GM23248 (cell line): ENCODE results near the gene OR8B3. TPM values are rescaled to one million over a fixed set of nuclear protein-coding genes. Genes with fewer than 3 reads are reported as not detected.

ENCODE experiments used
- DNase-seq: peaks from one replicate; pipeline ENCODE4 v3.0.0-alpha.2; 2015
- H2AFZ ChIP-seq: fragments of 200-600 bp; sonication (generic); 2 replicates; pipeline ENCODE4 v1.6.1; 2016; ENCODE audit warnings: antibody characterized with exemption
- H3F3A ChIP-seq: fragments of 200-600 bp; sonication (generic); 2 replicates; pipeline ENCODE4 v1.6.1; 2016; ENCODE audit warnings: mild to moderate bottlenecking, antibody characterized with exemption, mixed run types; ENCODE audit not compliant: insufficient read depth
- H3K27ac ChIP-seq: fragments of 200-600 bp; sonication (generic); 2 replicates; pipeline ENCODE4 v1.5.1; 2016; ENCODE audit warnings: mild to moderate bottlenecking
- H3K27me3 ChIP-seq: fragments of 200-600 bp; sonication (generic); replicated peaks from 2 replicates; pipeline ENCODE4 v1.6.1; 2016; ENCODE audit warnings: mild to moderate bottlenecking; ENCODE audit not compliant: insufficient read depth
- H3K36me3 ChIP-seq: fragments of 200-600 bp; sonication (generic); 2 replicates; pipeline ENCODE4 v1.6.1; 2016; ENCODE audit warnings: low read depth, mild to moderate bottlenecking
- H3K4me1 ChIP-seq: fragments of 200-600 bp; sonication (generic); 2 replicates; pipeline ENCODE4 v1.6.1; 2016; ENCODE audit warnings: mild to moderate bottlenecking; ENCODE audit not compliant: insufficient read depth
- H3K4me2 ChIP-seq: fragments of 200-600 bp; sonication (generic); one replicate; pipeline ENCODE4 v1.6.1; 2016; ENCODE audit warnings: mild to moderate bottlenecking; ENCODE audit not compliant: unreplicated experiment
- H3K4me3 ChIP-seq: fragments of 200-600 bp; sonication (generic); 2 replicates; pipeline ENCODE4 v1.5.1; 2016; ENCODE audit warnings: mild to moderate bottlenecking
- H3K79me2 ChIP-seq: fragments of 200-600 bp; sonication (generic); 2 replicates; pipeline ENCODE4 v1.6.1; 2016; ENCODE audit warnings: mild to moderate bottlenecking; ENCODE audit not compliant: insufficient read depth
- H3K9ac ChIP-seq: fragments of 200-600 bp; sonication (generic); 2 replicates; pipeline ENCODE4 v1.6.1; 2016; ENCODE audit warnings: mild to moderate bottlenecking
- H3K9me2 ChIP-seq: fragments of 200-600 bp; sonication (generic); 2 replicates; pipeline ENCODE4 v1.6.1; 2016; ENCODE audit warnings: mixed run types, mild to moderate bottlenecking, moderate library complexity; ENCODE audit not compliant: insufficient read depth
- H3K9me3 ChIP-seq: fragments of 200-600 bp; sonication (generic); one replicate; pipeline ENCODE4 v1.6.1; 2017; ENCODE audit warnings: low read depth
- H4K20me1 ChIP-seq: fragments of 200-600 bp; sonication (generic); 2 replicates; pipeline ENCODE4 v1.6.0; 2016; ENCODE audit not compliant: insufficient read depth
- EZH2 ChIP-seq: fragments of 200-600 bp; sonication (generic); IDR thresholded peaks from 2 replicates; pipeline ENCODE4 v1.6.1; 2018; ENCODE audit warnings: antibody characterized with exemption, mild to moderate bottlenecking; ENCODE audit not compliant: insufficient read depth, poor library complexity, severe bottlenecking
- EZH2phosphoT487 ChIP-seq: fragments of 200-600 bp; sonication (generic); IDR thresholded peaks from 2 replicates; pipeline ENCODE4 v1.6.1; 2018; ENCODE audit warnings: antibody characterized with exemption, moderate library complexity, mild to moderate bottlenecking, low read depth; ENCODE audit not compliant: insufficient read depth
- WGBS, 2 experiments: methylation state at CpG; one replicate each; pipeline ENCODE4 v1.1.6; 2015 to 2017; ENCODE audit warnings: low lambda C conversion rate in 2 of 2, low coverage in 1 of 2; ENCODE audit errors: missing lambda C conversion rate in 2 of 2; 5-methylcytosine and 5-hydroxymethylcytosine counted together
- in situ Hi-C: fragments of 300-500 bp; cut with MboI; formaldehyde crosslinking; loops from 2 replicates; pipeline ENCODE4 v1.15.0; 2020
- polyA plus RNA-seq: library from polyadenylated mRNA; unstranded; fragments of >200 nt; fragmentation: Nextera tagmentation; extraction: Ambion mirVana; gene quantifications from 2 replicates; pipeline ENCODE4 v1.2.1, GENCODE V29; 2016
- total RNA-seq: library from RNA; depleted of rRNA; stranded (reverse); fragments of >200 nt; shearing (Covaris generic); gene quantifications from 2 replicates; pipeline ENCODE4 v1.2.3, GENCODE V29; 2014

The OR8B3 gene
- total and polyA plus RNA-seq, 2 experiments from 2014 or later = not detected

DNA sequence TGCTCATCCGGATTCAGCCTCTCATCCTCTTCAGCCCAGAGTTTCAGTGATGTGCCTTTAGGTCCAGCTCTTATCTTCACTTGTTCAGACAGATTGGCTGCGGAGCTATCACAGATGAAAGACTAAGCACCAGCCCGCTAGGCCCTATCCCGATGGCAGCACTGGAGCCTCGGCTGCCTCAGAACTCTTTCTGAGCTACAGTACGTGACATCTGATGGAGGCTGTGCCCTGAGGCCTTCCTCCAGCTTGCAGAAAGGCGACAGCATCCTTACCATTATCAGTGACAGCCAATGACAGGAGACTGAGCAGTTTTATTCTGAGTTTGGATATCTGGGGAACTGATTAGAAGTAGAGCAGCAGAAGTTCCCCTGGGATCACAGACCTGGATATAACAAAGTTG is 42.7 kb upstream of the OR8B3 start:
- TF ChIP-seq EZH2phosphoT487 = no peak
- TF ChIP-seq EZH2 = no peak
- WGBS, 2 experiments = 48 to 50% methylated on average over 7 of the region's 7 CpGs

GRCh38 chr11:124441081-124441480 is 42.3 kb upstream of the OR8B3 start:
- H2AFZ ChIP-seq = no peak overlapping the region
- no peaks in the 10 kb centered on the region for H3F3A ChIP-seq
- no peaks in the 10 kb centered on the region for H3K9me2 ChIP-seq
- H3K4me1 ChIP-seq = no peaks in the 10 kb centered on the region
- H3K4me3 ChIP-seq = no peak overlapping the region
- DNase-seq = no peak
- H3K4me2 ChIP-seq = no peak overlapping the region
- no peaks in the 10 kb centered on the region for H4K20me1 ChIP-seq
- H3K27ac ChIP-seq = no peak overlapping the region
- no peaks in the 10 kb centered on the region; the same call in 1 of the 2 replicates for H3K27me3 ChIP-seq
- no peaks in the 10 kb centered on the region for H3K36me3 ChIP-seq
- H3K9me3 ChIP-seq = no peaks in the 10 kb centered on the region
- 30 to 33% methylated on average over 5 of the region's 5 CpGs for WGBS, 2 experiments
- in situ Hi-C loops = no loop called here
- no peak overlapping the region for H3K9ac ChIP-seq
- no peak for TF ChIP-seq EZH2
- TF ChIP-seq EZH2phosphoT487 = no peak
- no peaks in the 10 kb centered on the region for H3K79me2 ChIP-seq

More for the DNA sequence above, 42.7 kb upstream of the OR8B3 start:
- H3K27ac ChIP-seq = no peak overlapping the region
- no peak for DNase-seq
- H3K27me3 ChIP-seq = no peaks in the 10 kb centered on the region; the same call in 1 of the 2 replicates
- no peaks in the 10 kb centered on the region for H3F3A ChIP-seq
- no peak overlapping the region for H2AFZ ChIP-seq
- no peak overlapping the region for H3K4me2 ChIP-seq
- H3K36me3 ChIP-seq = no peaks in the 10 kb centered on the region
- H3K79me2 ChIP-seq = no peaks in the 10 kb centered on the region
- H3K4me3 ChIP-seq = no peak overlapping the region
- no peaks in the 10 kb centered on the region for H3K9me3 ChIP-seq
- H3K9me2 ChIP-seq = no peaks in the 10 kb centered on the region
- H3K9ac ChIP-seq = no peak overlapping the region
- no peaks in the 10 kb centered on the region for H4K20me1 ChIP-seq
- in situ Hi-C loops = no loop called here
- H3K4me1 ChIP-seq = no peaks in the 10 kb centered on the region

DNA sequence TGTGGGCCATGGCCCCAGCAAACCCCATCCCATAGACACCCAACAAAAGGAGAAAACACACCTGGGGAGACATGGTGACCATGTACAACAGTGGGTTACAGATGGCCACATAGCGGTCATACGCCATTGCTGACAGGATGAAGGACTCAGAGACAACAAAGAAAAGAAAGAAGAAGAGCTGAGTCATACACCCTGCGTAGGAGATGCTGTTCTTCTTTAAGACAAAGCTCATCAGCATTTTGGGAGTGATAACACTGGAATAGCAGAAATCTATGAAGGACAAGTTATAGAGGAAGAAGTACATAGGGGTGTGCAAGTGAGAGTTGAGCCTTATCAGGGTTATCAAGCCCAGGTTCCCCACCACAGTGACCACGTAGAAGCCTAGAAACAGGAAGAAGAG is 41.8 kb upstream of the OR8B3 start:
- H3K4me1 ChIP-seq = no peaks in the 10 kb centered on the region

GRCh38 chr11:124434699-124435098 is 35.9 kb upstream of the OR8B3 start:
- in situ Hi-C loops = no loop called here
- TF ChIP-seq EZH2phosphoT487 = no peak
- TF ChIP-seq EZH2 = no peak

More for the DNA sequence above, 41.8 kb upstream of the OR8B3 start:
- Histone ChIP-seq H2AFZ (no peak overlapping the region), H3K27me3 (no peaks in the 10 kb centered on the region; the same call in 1 of the 2 replicates), H4K20me1 (no peaks in the 10 kb centered on the region), H3K9me2 (no peaks in the 10 kb centered on the region), H3K79me2 (no peaks in the 10 kb centered on the region), H3F3A (no peaks in the 10 kb centered on the region), H3K9me3 (no peaks in the 10 kb centered on the region), H3K9ac (no peak overlapping the region), H3K4me2 (no peak overlapping the region), H3K4me3 (no peak overlapping the region), H3K36me3 (no peaks in the 10 kb centered on the region), H3K27ac (no peak overlapping the region)
- DNase-seq = no peak
- no peak for TF ChIP-seq EZH2
- TF ChIP-seq EZH2phosphoT487 = no peak
- WGBS, 2 experiments = 42 to 45% methylated on average over 4 of the region's 4 CpGs
- in situ Hi-C loops = no loop called here

GRCh38 chr11:124429599-124429998 is 30.8 kb upstream of the OR8B3 start:
- in situ Hi-C loops = no loop called here
- no peaks in the 10 kb centered on the region for H3K4me1 ChIP-seq
- TF ChIP-seq EZH2phosphoT487 (no peak), EZH2 (no peak)
- H3K79me2 ChIP-seq = no peaks in the 10 kb centered on the region
- H3F3A ChIP-seq = no peaks in the 10 kb centered on the region
- H3K27me3 ChIP-seq = no peaks in the 10 kb centered on the region
- DNase-seq = no peak
- H3K9me3 ChIP-seq = no peaks in the 10 kb centered on the region
- H3K9me2 ChIP-seq = no peaks in the 10 kb centered on the region
- no peak overlapping the region for H3K4me2 ChIP-seq
- H2AFZ ChIP-seq = no peak overlapping the region
- H3K9ac ChIP-seq = no peak overlapping the region
- H4K20me1 ChIP-seq = no peaks in the 10 kb centered on the region
- H3K27ac ChIP-seq = no peak overlapping the region
- no peak overlapping the region for H3K4me3 ChIP-seq
- H3K36me3 ChIP-seq = no peaks in the 10 kb centered on the region
- WGBS, 2 experiments = 22 to 25% methylated on average over 2 of the region's 2 CpGs

More at GRCh38 chr11:124434699-124435098, 35.9 kb upstream of the OR8B3 start:
- Histone ChIP-seq H3K4me2 (no peak overlapping the region), H3K79me2 (no peaks in the 10 kb centered on the region), H3F3A (no peaks in the 10 kb centered on the region), H4K20me1 (no peaks in the 10 kb centered on the region), H3K4me1 (no peaks in the 10 kb centered on the region), H3K9ac (no peak overlapping the region), H3K4me3 (no peak overlapping the region), H3K9me2 (no peaks in the 10 kb centered on the region), H2AFZ (no peak overlapping the region), H3K36me3 (no peaks in the 10 kb centered on the region), H3K27ac (no peak overlapping the region), H3K27me3 (no peaks in the 10 kb centered on the region; the same call in 1 of the 2 replicates), H3K9me3 (no peaks in the 10 kb centered on the region)
- WGBS, 2 experiments = 28 to 30% methylated on average over 2 of the region's 2 CpGs
- DNase-seq = no peak
